Esophagus muscularis mucosa (tissue), 4 donors: ENCODE results near the gene SLC6A19. TPM values are rescaled to one million over a fixed set of nuclear protein-coding genes. Genes with fewer than 3 reads are reported as not detected.
"Not testable (repeated sequence)": the region's sequence is repeated elsewhere in the genome, so short reads cannot be mapped to it uniquely, and the experiment has no call there.

Experiments
- DNase-seq: peaks from one replicate; pipeline ENCODE4 v3.0.0-alpha.2; 2017; ENCODE audit errors: extremely low spot score
- H3K27ac ChIP-seq, 4 donors: fragments of 200-600 bp; sonication (generic); replicated peaks in 1 of 4; 1 replicate in 3 of 4; 2 replicates in 1 of 4; pipeline ENCODE4 v1.5.1; 2016 to 2019; ENCODE audit warnings: mild to moderate bottlenecking in 1 of 4
- H3K27me3 ChIP-seq, 4 donors: fragments of 200-600 bp; sonication (generic); one replicate each; pipeline versions ENCODE4 v1.5.1 to v1.6.0; 2016 to 2019
- H3K36me3 ChIP-seq, 4 donors: fragments of 200-600 bp; sonication (generic); one replicate each; pipeline ENCODE4 v1.5.1; 2016 to 2019
- H3K4me1 ChIP-seq, 4 donors: fragments of 200-600 bp; sonication (generic); one replicate each; pipeline ENCODE4 v1.5.1; 2016 to 2019
- H3K4me3 ChIP-seq, 4 donors: fragments of 200-600 bp; sonication (generic); 1 replicate in 2 of 4; 2 replicates in 2 of 4; pipeline ENCODE4 v1.5.1; 2016 to 2019; ENCODE audit warnings: mild to moderate bottlenecking in 4 of 4, moderate library complexity in 1 of 4
- H3K9me3 ChIP-seq, 4 donors: fragments of 200-600 bp; sonication (generic); 1 replicate in 3 of 4; 2 replicates in 1 of 4; pipeline ENCODE4 v1.5.1; 2016 to 2019
- EP300 ChIP-seq: sonication (generic); formaldehyde crosslinking; IDR thresholded peaks from one replicate; pipeline ENCODE4 v1.6.1; 2017; ENCODE audit warnings: antibody characterized with exemption
- POLR2A ChIP-seq: fragments of 450-650 bp; IDR thresholded peaks from one replicate; pipeline ENCODE4 v1.6.1; 2017; ENCODE audit warnings: antibody characterized with exemption, moderate library complexity, mild to moderate bottlenecking, low read depth
- POLR2AphosphoS5 ChIP-seq, 2 donors: sonication (generic); formaldehyde crosslinking; IDR thresholded peaks; one replicate each; pipeline ENCODE4 v1.6.1; 2017; ENCODE audit warnings: antibody characterized with exemption in 2 of 2
- WGBS: methylation state at CpG from one replicate; pipeline ENCODE4 v1.1.5; 2018; 5-methylcytosine and 5-hydroxymethylcytosine counted together
- intact Hi-C: fragments of 100-400 bp; cut with DNase I; formaldehyde crosslinking; loops from one replicate; pipeline ENCODE4 v1.15.1; 2023
- total RNA-seq, 4 donors: library from RNA; depleted of rRNA; stranded (reverse); fragments of >200 nt; gene quantifications; one replicate each; pipeline versions ENCODE4 v1.1.0 to v1.2.1, GENCODE V29; 2016
- TF ChIP-seq, protein P1 (sequence below), 3 experiments: fragments of 200-600 bp in 2 of 3; fragments of 450-650 bp in 1 of 3; sonication (generic) in 2 of 3; IDR thresholded peaks; one replicate each; pipeline ENCODE4 v1.5.1; 2017 to 2019; ENCODE audit warnings: antibody characterized with exemption in 3 of 3, mild to moderate bottlenecking in 2 of 3, moderate library complexity in 1 of 3

SLC6A19 gene
- total RNA-seq, 4 donors from 2014 or later, result not detected

DNA sequence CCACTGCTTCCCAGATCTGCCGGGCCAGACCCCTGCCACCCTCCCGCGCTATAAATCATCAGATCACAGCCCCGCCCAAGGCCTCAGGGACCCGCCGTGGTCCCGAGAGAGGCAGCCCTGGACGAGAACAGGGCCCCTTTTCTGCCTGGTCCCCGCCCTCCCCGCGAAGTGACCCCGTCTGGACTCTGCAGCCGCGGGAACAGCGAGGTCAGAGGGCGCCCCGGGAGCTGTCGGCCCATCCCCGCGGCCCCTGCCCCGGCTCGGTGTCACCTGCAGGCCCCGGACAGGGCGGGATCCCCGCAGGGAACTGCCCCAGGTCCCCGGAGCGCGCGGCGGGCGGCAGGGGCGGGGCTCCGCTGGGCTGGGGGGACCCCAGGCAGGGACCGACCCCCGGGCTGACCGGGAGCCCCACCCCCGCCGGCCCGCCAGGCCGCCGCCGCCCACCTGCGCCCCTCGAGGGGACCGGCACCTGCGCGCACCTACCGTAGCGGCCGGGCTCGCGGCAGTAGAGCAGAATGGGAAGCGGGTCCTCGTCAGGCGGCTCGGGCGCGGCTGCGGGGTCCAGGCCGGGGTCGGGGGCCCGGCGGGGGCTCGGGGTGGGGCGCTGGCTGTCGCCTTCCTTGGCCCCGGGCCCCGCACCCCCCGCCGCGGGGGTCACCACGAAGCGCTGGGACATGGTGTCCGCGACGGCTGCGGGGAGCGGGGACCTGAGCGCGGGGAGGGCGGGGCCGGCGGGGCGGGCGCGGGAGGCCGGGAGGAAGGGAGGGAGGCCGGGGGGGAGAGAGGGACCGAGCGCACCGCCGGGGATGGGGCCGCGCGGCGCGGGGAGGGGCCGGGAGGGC, 46.0 kb upstream of the SLC6A19 start:
- DNase-seq, result no peak
- Histone ChIP-seq H3K27ac (no peak overlapping the region), H3K4me1 (peaks cover 0 to 17% (median 16%) of the 10 kb centered on the region in 4 donors), H3K27me3 (peaks cover 0 to 79% (median 21%) of the 10 kb centered on the region in 4 donors), H3K4me3 (peak overlapping the region; percentile 39 to 51 (median 41)), H3K36me3 (no peaks in the 10 kb centered on the region), H3K9me3 (peaks cover 0 to 5% (median 2%) of the 10 kb centered on the region in 4 donors)
- TF ChIP-seq, protein P1, sequence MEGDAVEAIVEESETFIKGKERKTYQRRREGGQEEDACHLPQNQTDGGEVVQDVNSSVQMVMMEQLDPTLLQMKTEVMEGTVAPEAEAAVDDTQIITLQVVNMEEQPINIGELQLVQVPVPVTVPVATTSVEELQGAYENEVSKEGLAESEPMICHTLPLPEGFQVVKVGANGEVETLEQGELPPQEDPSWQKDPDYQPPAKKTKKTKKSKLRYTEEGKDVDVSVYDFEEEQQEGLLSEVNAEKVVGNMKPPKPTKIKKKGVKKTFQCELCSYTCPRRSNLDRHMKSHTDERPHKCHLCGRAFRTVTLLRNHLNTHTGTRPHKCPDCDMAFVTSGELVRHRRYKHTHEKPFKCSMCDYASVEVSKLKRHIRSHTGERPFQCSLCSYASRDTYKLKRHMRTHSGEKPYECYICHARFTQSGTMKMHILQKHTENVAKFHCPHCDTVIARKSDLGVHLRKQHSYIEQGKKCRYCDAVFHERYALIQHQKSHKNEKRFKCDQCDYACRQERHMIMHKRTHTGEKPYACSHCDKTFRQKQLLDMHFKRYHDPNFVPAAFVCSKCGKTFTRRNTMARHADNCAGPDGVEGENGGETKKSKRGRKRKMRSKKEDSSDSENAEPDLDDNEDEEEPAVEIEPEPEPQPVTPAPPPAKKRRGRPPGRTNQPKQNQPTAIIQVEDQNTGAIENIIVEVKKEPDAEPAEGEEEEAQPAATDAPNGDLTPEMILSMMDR (IDR thresholded peaks at IDR 0.05), result no peak
- TF ChIP-seq POLR2A (no peak), POLR2AphosphoS5 (IDR thresholded peaks at IDR 0.05) (no peak), EP300 (no peak)
- 7% methylated on average over 3 of the region's 98 CpGs for WGBS
- intact Hi-C loops, result no loop called here

DNA sequence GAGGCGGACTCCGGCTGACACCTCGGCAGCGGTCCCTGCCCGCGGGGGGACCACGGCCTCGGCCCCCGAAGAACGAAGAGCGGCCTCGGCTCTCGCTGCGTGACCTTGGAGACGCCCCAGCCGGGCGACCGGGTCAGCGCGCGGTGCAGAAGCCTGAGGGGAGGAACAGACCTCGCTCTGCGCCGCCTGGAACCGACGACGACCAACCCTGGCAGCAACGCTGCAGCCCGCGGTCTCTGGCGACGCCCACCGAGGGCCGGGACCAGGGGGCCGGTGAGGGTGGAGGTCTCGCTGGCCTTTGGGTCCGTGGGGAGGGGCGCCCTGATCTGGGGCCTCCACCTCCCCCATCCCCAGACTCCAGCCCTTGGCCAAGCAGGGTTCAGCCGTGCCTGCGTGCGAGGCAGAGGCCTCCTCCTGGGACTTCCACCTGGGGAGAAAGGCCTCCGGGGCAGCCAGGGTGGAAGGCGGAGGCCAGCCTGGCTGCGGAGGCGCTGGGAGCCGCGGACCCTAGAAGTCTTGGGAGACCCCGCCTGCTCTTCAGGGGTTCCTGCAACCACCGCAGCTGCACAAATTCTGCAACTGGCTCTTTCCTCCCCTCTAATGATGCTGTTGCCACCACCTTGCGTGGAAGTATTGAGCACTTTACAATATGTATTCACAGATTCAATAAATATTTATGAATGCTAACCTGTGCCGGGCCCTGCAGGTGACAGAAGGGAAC, 45.2 kb upstream of the SLC6A19 start:
- peaks cover 0 to 78% (median 21%) of the 10 kb centered on the region in 4 donors for H3K27me3 ChIP-seq
- intact Hi-C loops, result no loop called here
- H3K9me3 ChIP-seq, result peaks cover 0 to 5% (median 2%) of the 10 kb centered on the region in 4 donors
- DNase-seq, result no peak
- no peak overlapping the region for H3K27ac ChIP-seq
- no peaks in the 10 kb centered on the region for H3K36me3 ChIP-seq
- H3K4me1 ChIP-seq, result peaks cover under 1 to 19% (median 17%) of the 10 kb centered on the region in 4 donors
- TF ChIP-seq EP300 (no peak), POLR2A (no peak), POLR2AphosphoS5 (IDR thresholded peaks at IDR 0.05) (no peak)
- TF ChIP-seq, protein P1 (IDR thresholded peaks at IDR 0.05), result no peak
- WGBS, result 71% methylated on average over 12 of the region's 51 CpGs
- peak overlapping the region; percentile 39 to 51 (median 41) for H3K4me3 ChIP-seq

DNA sequence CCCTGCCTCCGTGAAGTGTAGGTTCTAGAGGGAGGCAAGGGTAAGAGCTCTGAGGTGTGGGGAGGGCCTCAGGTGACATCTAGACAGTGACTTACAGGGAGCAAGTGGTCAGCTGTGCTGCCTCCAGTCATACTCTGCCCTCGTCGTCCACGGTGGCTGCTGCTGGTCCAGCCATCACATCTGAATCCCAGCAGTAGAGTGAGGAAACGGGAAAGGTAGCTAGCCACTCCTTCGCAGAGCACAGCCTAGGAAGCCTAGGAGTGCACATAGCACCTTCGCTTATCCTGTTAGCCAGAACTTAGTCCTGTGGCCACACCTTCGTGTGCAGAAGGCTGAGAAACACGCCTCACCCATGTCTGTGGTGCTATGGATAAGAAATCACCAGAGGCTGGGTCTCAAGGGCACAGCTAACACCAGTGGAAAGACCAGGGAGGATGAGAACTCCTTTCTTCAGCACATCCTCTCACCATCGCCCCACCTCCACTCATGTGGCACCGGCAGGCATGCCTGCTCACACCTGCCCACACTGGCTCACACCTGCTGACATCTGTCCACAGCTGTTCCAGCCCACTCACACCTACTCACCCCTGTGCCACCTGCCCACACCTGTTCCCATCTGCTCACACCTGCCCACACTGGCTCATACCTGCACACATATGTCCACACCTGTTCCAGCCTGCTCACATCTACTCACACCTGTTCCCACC, 44.5 kb upstream of the SLC6A19 start:
- Histone ChIP-seq H3K4me3 (no peak overlapping the region), H3K9me3 (peaks cover 0 to 5% (median 2%) of the 10 kb centered on the region in 4 donors), H3K27ac (no peak overlapping the region), H3K27me3 (peaks cover 0 to 71% (median 21%) of the 10 kb centered on the region in 4 donors), H3K36me3 (no peaks in the 10 kb centered on the region), H3K4me1 (peaks cover 6 to 27% (median 23%) of the 10 kb centered on the region in 4 donors)
- no peak for DNase-seq
- intact Hi-C loops, result no loop called here
- WGBS, result 93% methylated on average over 11 of the region's 11 CpGs
- TF ChIP-seq, protein P1 (IDR thresholded peaks at IDR 0.05), result no peak
- TF ChIP-seq POLR2A, result no peak
- TF ChIP-seq POLR2AphosphoS5 (IDR thresholded peaks at IDR 0.05), result no peak
- no peak for TF ChIP-seq EP300

DNA sequence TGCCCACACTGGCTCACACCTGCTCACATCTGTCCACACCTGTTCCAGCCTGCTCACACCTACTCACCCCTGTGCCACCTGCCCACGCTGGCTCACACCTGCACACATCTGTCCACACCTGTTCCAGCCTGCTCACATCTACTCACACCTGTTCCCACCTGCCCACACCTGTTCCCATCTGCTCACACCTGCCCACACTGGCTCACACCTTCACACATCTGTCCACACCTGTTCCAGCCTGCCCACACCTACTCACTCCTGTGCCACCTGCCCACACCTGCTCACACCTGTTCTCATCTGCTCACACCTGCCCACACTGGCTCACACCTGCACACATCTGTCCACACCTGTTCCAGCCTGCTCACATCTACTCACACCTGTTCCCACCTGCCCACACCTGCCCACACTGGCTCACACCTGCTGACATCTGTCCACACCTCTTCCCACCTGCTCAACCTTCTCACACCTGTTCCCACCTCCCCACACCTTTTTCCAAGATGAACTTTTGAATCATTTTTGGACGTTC, 43.9 kb upstream of the SLC6A19 start:
- 57% methylated on average over 2 of the region's 2 CpGs for WGBS
- H3K27ac ChIP-seq, H3K4me3 ChIP-seq, H3K36me3 ChIP-seq, DNase-seq, intact Hi-C loops, H3K9me3 ChIP-seq: not testable (repeated sequence)
- peaks cover 6 to 33% (median 28%) of the 10 kb centered on the region in 4 donors for H3K4me1 ChIP-seq
- H3K27me3 ChIP-seq, result peaks cover 0 to 64% (median 21%) of the 10 kb centered on the region in 4 donors
